ENCODE results near the gene MGLL. TPM values are rescaled to one million over a fixed set of nuclear protein-coding genes. Genes with fewer than 3 reads are reported as not detected.

The MGLL gene
- polyA plus RNA-seq (ENCODE audit: insufficient read length in 10 of 10): 10 to 100 TPM; 20.3 to 29.7 (median 21.9) TPM
- long read RNA-seq, donor 1, full-length matches to known transcripts: 11 of 11 reads
- long read RNA-seq, donor 1, partial matches to known transcripts: 0 of 11 reads
- long read RNA-seq, donor 1, other reads (novel, unspliced or antisense): 0 of 11 reads
- long read RNA-seq, donor 2, full-length matches to known transcripts: 10 of 10 reads
- long read RNA-seq, donor 2, partial matches to known transcripts: 0 of 10 reads
- long read RNA-seq, donor 2, other reads (novel, unspliced or antisense): 0 of 10 reads
- long read RNA-seq, donor 3: 0 reads
- long read RNA-seq, donor 4, full-length matches to known transcripts: 6 of 6 reads
- long read RNA-seq, donor 4, partial matches to known transcripts: 0 of 6 reads
- long read RNA-seq, donor 4, other reads (novel, unspliced or antisense): 0 of 6 reads
- long read RNA-seq, donor 5, full-length matches to known transcripts: 11 of 11 reads
- long read RNA-seq, donor 5, partial matches to known transcripts: 0 of 11 reads
- long read RNA-seq, donor 5, other reads (novel, unspliced or antisense): 0 of 11 reads
- long read RNA-seq, donor 6, full-length matches to known transcripts: 14 of 14 reads
- long read RNA-seq, donor 6, partial matches to known transcripts: 0 of 14 reads
- long read RNA-seq, donor 6, other reads (novel, unspliced or antisense): 0 of 14 reads
- long read RNA-seq, donor 7, full-length matches to known transcripts: 6 of 40 reads
- long read RNA-seq, donor 7, partial matches to known transcripts: 0 of 40 reads
- long read RNA-seq, donor 7, other reads (novel, unspliced or antisense): 34 of 40 reads
- long read RNA-seq, donor 8, full-length matches to known transcripts: 5 of 5 reads
- long read RNA-seq, donor 8, partial matches to known transcripts: 0 of 5 reads
- long read RNA-seq, donor 8, other reads (novel, unspliced or antisense): 0 of 5 reads
- long read RNA-seq, donor 9: 0 reads

- peak; percentile 31 to 86 (median 58) for DNase-seq
Observed at GRCh38 chr3:127822041-127822681, at the start of gene MGLL. TSS of gene MGLL (minus strand) at chr3:127822515. CDS start at chr3:127822318, 197 bp downstream.

GRCh38 chr3:127870156-127870555 lies 47.8 kb upstream of the MGLL start:
- DNase-seq: no peak

GRCh38 chr3:127867986-127868385 lies 45.7 kb upstream of the MGLL start:
- DNase-seq: no peak

DNA sequence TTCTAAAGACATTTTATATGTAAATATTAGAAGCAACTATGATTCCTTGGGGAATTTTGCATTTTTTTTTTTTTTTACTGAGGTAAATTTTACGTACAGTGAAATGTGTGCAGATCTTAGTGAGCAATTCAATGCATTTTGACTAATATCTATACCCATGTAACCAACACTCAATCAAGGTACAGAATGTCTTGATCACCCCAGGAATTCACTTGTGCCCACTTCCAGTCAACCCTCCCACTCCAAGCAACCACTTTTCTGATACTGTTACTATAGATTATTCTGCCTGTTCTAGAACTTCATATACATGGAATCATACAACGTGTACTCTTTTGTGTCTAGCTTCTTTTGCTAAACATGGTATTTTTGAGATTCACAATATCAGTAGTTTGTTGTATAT lies 45.1 kb upstream of the MGLL start:
- DNase-seq: no peak

DNA sequence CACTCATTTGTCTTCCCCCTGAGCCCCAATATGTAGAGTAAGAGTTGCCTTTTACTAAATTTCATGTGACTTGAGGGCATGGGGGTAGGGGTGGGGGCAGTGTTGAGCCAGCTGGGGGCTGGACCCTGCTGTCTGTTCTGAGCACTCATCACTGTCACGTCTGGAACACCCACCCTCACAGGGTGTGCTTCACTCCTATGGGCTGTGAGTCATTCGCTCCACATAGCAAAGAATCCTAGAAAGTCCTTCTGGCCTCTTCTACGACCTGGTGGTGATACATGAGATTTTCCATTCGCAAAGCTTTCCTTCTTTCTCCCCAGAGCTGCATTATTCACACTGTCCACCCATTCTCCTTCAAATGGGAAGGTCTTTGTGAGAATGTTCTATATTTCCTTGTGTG lies 43.6 kb upstream of the MGLL start:
- DNase-seq: no peak

DNA sequence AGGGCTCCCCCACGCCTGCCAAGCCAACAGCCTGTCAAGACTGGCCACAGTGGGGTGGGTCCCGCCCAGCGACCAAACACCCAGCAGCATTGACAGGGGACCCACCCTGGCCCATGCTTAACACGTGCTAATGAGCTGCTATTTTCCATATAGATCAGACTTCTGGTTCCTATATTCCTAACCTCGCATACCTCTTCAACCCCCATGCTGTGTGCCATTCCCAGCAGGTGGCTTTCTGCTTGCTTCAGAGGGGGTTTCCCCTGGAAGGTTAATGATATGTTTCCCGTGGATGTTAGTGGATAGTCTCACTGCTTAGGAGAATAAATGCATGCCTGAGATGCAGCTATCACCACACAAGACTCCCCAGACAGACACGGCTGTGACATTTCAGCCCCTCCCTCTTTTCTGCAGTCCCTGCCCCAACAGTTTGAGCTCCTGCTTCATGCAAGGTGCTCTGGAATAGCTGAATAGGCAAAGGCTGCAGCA lies 37.9 kb upstream of the MGLL start:
- DNase-seq: no peak

DNA sequence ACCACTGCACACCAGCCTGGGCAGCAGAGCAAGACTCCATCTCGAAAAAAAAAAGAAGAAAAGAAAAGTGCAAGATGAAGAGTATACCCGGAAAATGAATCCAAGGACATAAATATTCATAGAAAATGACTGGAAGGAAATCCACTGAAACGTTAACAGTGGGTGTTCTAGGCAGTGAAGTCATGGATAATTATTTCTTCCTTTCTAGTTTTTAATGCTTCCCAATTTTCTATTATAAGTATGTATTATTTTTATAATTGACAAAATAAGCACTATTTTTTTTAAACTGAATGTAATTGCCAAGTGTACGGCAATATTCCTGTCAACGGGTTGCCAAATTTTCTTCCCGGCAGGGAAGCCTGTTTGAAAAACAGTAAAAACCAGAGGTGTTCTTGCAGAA lies 37.4 kb upstream of the MGLL start:
- no peak for DNase-seq

DNA sequence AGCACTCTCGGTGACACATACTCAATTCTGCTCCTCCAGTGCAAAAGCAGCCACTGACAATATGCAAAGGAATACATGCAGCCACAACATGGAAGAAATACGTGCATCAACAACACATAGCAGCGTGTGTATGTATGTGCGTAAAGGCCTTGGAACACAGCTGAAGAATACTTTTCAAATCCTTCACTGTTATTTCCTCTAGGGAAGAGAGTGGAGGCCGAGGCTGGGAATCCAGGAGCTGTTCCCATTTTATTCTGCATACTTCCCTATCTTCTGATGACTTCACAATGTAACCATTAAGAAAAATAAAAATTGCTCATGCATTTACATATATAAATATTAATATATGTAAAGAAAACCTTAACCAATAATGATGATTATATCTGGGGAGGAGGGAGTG lies 36.6 kb upstream of the MGLL start:
- peak; percentile 23 to 75 (median 25) for DNase-seq

GRCh38 chr3:127858521-127858920 lies 36.2 kb upstream of the MGLL start:
- no peak for DNase-seq

- no peak for DNase-seq
Observed at GRCh38 chr3:127857333-127857732, 35.0 kb upstream of the MGLL start.

GRCh38 chr3:127856801-127857200 lies 34.5 kb upstream of the MGLL start:
- no peak for DNase-seq

DNA sequence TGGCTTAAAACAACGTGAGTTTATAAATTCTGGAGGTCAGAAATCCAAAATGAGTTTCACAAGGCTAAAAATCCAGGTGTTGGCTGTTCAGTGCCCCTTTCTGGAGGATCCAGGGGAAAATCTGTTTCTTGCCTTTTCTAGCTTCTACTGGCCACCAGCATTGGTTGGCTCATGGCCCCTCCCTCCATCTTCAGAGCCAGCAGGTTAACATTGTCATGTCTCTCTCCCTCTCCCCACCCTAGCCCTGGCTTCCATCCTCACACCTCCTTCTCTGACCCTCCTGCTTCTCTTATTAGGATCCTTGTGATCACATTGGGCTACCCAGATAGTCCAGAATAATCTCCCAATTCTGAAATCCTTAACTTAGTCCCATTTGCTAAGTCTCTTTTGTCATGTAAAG lies 32.9 kb upstream of the MGLL start:
- DNase-seq: no peak

- DNase-seq: no peak
Observed at GRCh38 chr3:127853681-127854080, 31.4 kb upstream of the MGLL start.

GRCh38 chr3:127851899-127852298 lies 29.6 kb upstream of the MGLL start:
- no peak for DNase-seq

DNA sequence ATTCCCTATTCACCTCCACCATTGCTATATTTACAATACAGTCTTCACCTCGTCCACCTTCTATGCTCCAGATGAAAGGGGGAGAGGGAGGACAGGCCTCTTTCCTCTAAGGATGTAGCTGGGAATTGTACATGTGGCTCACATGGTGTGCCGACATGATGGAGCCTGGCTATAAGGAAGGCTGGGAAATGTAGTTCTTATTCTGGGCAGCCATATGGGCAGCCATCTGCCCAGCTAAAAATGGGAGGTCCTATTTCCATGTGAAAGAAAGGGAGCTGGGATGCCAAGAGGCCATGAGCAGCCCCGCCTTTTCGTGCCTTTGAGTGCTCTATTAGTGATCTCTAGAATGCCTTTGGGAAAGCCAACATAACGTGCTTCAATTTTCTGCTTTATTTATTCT lies 27.1 kb upstream of the MGLL start:
- peak in 1 of 3 donors; percentile 34 for DNase-seq

GRCh38 chr3:127848131-127849129 lies 26.1 kb upstream of the MGLL start:
- DNase-seq: peak; percentile 31 to 69 (median 43)

DNA sequence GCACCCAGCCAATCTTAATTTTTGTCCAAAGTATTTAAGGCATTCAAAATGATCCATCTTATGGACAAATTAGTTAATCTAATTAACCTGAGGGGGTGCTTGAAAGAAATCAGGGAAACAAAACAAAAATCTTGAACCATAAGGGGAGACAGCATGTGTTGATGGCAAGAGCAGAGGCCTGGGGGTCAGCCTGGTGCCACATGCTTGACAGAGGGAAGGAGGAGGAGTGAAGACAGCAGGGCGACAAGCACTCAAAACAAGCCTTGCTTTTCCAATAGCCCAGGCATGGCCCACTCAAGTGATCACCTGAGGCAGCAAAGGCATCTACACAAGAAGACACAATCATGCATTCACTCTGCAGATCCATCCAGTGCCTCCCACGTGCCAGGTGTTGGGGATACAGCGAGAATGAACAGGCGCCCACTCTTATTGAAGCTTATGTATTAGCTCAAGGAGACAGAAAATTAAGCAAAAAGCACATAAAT lies 25.0 kb upstream of the MGLL start:
- no peak for DNase-seq

- DNase-seq: no peak
Observed at GRCh38 chr3:127846576-127846975, 24.3 kb upstream of the MGLL start.

- no peak for DNase-seq
Observed at GRCh38 chr3:127844326-127844942, 22.1 kb upstream of the MGLL start.

- DNase-seq: no peak
Observed at GRCh38 chr3:127840671-127841070, 18.4 kb upstream of the MGLL start.

All from muscle of back (tissue), 13 donors.